ENCODE data around the gene ZNF655.
"Not testable (repeated sequence)": the region's sequence is repeated elsewhere in the genome, so short reads cannot be mapped to it uniquely, and the experiment has no call there.

The ZNF655 gene

GRCh38 chr7:99558306-99559174 lies at the start of gene ZNF655:
ZNF655 (plus strand) TSS chr7:99558642; CDS start chr7:99560560, 1,918 bp downstream.
- peak; percentile 95 for DNase-seq

- no peak for DNase-seq
Measured at GRCh38 chr7:99514050-99514449, 44.4 kb upstream of the ZNF655 start.

GRCh38 chr7:99521399-99521798 lies 37.0 kb upstream of the ZNF655 start:
- no peak for DNase-seq

- peak; percentile 12 for DNase-seq
Measured at GRCh38 chr7:99525713-99526440, 32.6 kb upstream of the ZNF655 start.

- no peak for DNase-seq
Measured at GRCh38 chr7:99531354-99531765, 27.1 kb upstream of the ZNF655 start.

- no peak for DNase-seq
Measured at GRCh38 chr7:99535667-99536066, 22.8 kb upstream of the ZNF655 start.

GRCh38 chr7:99539213-99539811 lies 19.1 kb upstream of the ZNF655 start:
- no peak for DNase-seq

GRCh38 chr7:99540542-99540941 lies 17.9 kb upstream of the ZNF655 start:
- DNase-seq = no peak

- no peak for DNase-seq
Measured at GRCh38 chr7:99541212-99541611, 17.2 kb upstream of the ZNF655 start.

- DNase-seq = no peak
Measured at GRCh38 chr7:99543081-99543671, 15.3 kb upstream of the ZNF655 start.

- no peak for DNase-seq
Measured at GRCh38 chr7:99543916-99544315, 14.5 kb upstream of the ZNF655 start.

GRCh38 chr7:99545308-99545707 lies 13.1 kb upstream of the ZNF655 start:
- DNase-seq = not testable (repeated sequence)

- not testable (repeated sequence) for DNase-seq
Measured at GRCh38 chr7:99549545-99549944, 8.9 kb upstream of the ZNF655 start.

GRCh38 chr7:99551334-99551733 lies 7.1 kb upstream of the ZNF655 start:
- no peak for DNase-seq

- peak; percentile 88 for DNase-seq
Measured at GRCh38 chr7:99551767-99552463, 6.5 kb upstream of the ZNF655 start, which contains the start of gene FAM200A. FAM200A (minus strand) TSS chr7:99552114; CDS start chr7:99548407, 3,707 bp downstream.

GRCh38 chr7:99553039-99553438 lies 5.4 kb upstream of the ZNF655 start:
- DNase-seq = no peak

- no peak for DNase-seq
Measured at GRCh38 chr7:99554939-99555338, 3.5 kb upstream of the ZNF655 start.

- DNase-seq = no peak
Measured at GRCh38 chr7:99557196-99557607, 1.2 kb upstream of the ZNF655 start.

- no peak for DNase-seq
Measured at GRCh38 chr7:99557940-99558305, 519 bp upstream of the ZNF655 start.

- no peak for DNase-seq
Measured at GRCh38 chr7:99559175-99559915, 903 bp downstream of the ZNF655 start.

GRCh38 chr7:99560834-99561736 lies 2.6 kb downstream of the ZNF655 start:
- DNase-seq = no peak
